GM18502 (cell line): ENCODE data around the gene RBM10.

Source experiments
- ATAC-seq: cut with Tn5 transposase; IDR thresholded peaks from one replicate; pipeline ENCODE4 v1.9.1; 2021; ENCODE audit warnings: mild to moderate bottlenecking; ENCODE audit not compliant: unreplicated experiment, poor library complexity

The RBM10 gene

GRCh38 chrX:47174846-47175587 lies 30.0 kb downstream of the RBM10 start:
- ATAC-seq, result no peak

GRCh38 chrX:47175588-47175980 lies 30.6 kb downstream of the RBM10 start:
- no peak for ATAC-seq

- no peak for ATAC-seq
Measured at GRCh38 chrX:47176101-47176740, 31.2 kb downstream of the RBM10 start.

- ATAC-seq, result no peak
Measured at GRCh38 chrX:47177079-47177478, 32.1 kb downstream of the RBM10 start.

- ATAC-seq, result no peak
Measured at GRCh38 chrX:47178337-47178736, 33.3 kb downstream of the RBM10 start.

GRCh38 chrX:47179221-47179927 lies 34.4 kb downstream of the RBM10 start:
- ATAC-seq, result no peak

GRCh38 chrX:47179928-47180255 lies 34.9 kb downstream of the RBM10 start:
- ATAC-seq, result no peak

- no peak for ATAC-seq
Measured at GRCh38 chrX:47180346-47180745, 35.3 kb downstream of the RBM10 start.

- no peak for ATAC-seq
Measured at GRCh38 chrX:47181301-47181700, 36.3 kb downstream of the RBM10 start.

GRCh38 chrX:47182106-47182700 lies 37.2 kb downstream of the RBM10 start:
- no peak for ATAC-seq

GRCh38 chrX:47184486-47184885 lies 39.5 kb downstream of the RBM10 start:
- ATAC-seq, result no peak

GRCh38 chrX:47185241-47185640 lies 40.2 kb downstream of the RBM10 start:
- ATAC-seq, result no peak

- no peak for ATAC-seq
Measured at GRCh38 chrX:47186096-47186740, 41.2 kb downstream of the RBM10 start.

GRCh38 chrX:47187106-47187677 lies 42.2 kb downstream of the RBM10 start:
- no peak for ATAC-seq

GRCh38 chrX:47189906-47190305 lies 44.9 kb downstream of the RBM10 start:
- no peak for ATAC-seq

- peak; percentile 55 for ATAC-seq
Measured at GRCh38 chrX:47190445-47191269, 45.6 kb downstream of the RBM10 start.

- no peak for ATAC-seq
Measured at GRCh38 chrX:47191331-47191730, 46.3 kb downstream of the RBM10 start.

GRCh38 chrX:47191806-47192401 lies 46.9 kb downstream of the RBM10 start:
- ATAC-seq, result no peak
